Gastroesophageal sphincter (tissue), 4 donors: ENCODE data around the gene TNFAIP8. TPM values are rescaled to one million over a fixed set of nuclear protein-coding genes. Genes with fewer than 3 reads are reported as not detected.

Experiments used
- ATAC-seq: fragments of 150-250 bp; one replicate; pipeline ENCODE4 v1.9.1; 2016; ENCODE audit warnings: mild to moderate bottlenecking, moderate library complexity
- H3K27ac ChIP-seq, 4 donors: fragments of 200-600 bp; sonication (generic) in 3 of 4; 1 replicate in 3 of 4; 2 replicates in 1 of 4; pipeline ENCODE4 v1.5.1; 2016 to 2019
- H3K27me3 ChIP-seq: fragments of 200-600 bp; sonication (generic); one replicate; pipeline ENCODE4 v1.5.1; 2019
- H3K36me3 ChIP-seq, 2 donors: fragments of 200-600 bp; sonication (generic); one replicate each; pipeline ENCODE4 v1.5.1; 2019; ENCODE audit warnings: control low read depth in 1 of 2
- H3K4me1 ChIP-seq, 3 donors: fragments of 200-600 bp; sonication (generic); 1 replicate in 2 of 3; 2 replicates in 1 of 3; pipeline ENCODE4 v1.5.1; 2016 to 2019; ENCODE audit warnings: control low read depth in 2 of 3
- H3K4me3 ChIP-seq, 2 donors: fragments of 200-600 bp; sonication (generic); one replicate each; pipeline ENCODE4 v1.5.1; 2019; ENCODE audit warnings: mild to moderate bottlenecking in 1 of 2, moderate library complexity in 1 of 2
- H3K9me3 ChIP-seq, 3 donors: fragments of 200-600 bp; sonication (generic); one replicate each; pipeline ENCODE4 v1.5.1; 2017 to 2019; ENCODE audit warnings: control low read depth in 2 of 3
- CTCF ChIP-seq, 4 experiments: fragments of 200-600 bp in 2 of 4; fragments of 450-650 bp in 2 of 4; sonication (generic) in 1 of 4; IDR thresholded peaks; one replicate each; pipeline ENCODE4 v1.5.1; 2017 to 2019; ENCODE audit warnings: antibody characterized with exemption in 4 of 4, mild to moderate bottlenecking in 2 of 4, moderate library complexity in 2 of 4
- EP300 ChIP-seq: sonication (generic); formaldehyde crosslinking; IDR thresholded peaks from one replicate; pipeline ENCODE4 v1.6.1; 2017; ENCODE audit warnings: antibody characterized with exemption, mild to moderate bottlenecking
- POLR2A ChIP-seq, 2 donors: fragments of 450-650 bp; IDR thresholded peaks; one replicate each; pipeline ENCODE4 v1.6.1; 2017; ENCODE audit warnings: antibody characterized with exemption in 2 of 2, mild to moderate bottlenecking in 2 of 2, moderate library complexity in 1 of 2
- POLR2AphosphoS5 ChIP-seq: sonication (generic); formaldehyde crosslinking; IDR thresholded peaks from one replicate; pipeline ENCODE4 v1.6.1; 2017; ENCODE audit warnings: antibody characterized with exemption
- WGBS, 2 donors: methylation state at CpG; one replicate each; pipeline ENCODE4 v1.1.5; 2018; ENCODE audit warnings: low coverage in 1 of 2; 5-methylcytosine and 5-hydroxymethylcytosine counted together
- total RNA-seq, 4 donors: library from RNA; depleted of rRNA; stranded (reverse); fragments of >200 nt; gene quantifications; one replicate each; pipeline ENCODE4 v1.1.0, GENCODE V29; 2016

TNFAIP8 gene
- total RNA-seq, 4 donors from 2014 or later = 25.4 to 76.7 (median 31.6) TPM

GRCh38 chr5:119344231-119344630 lies 11.6 kb upstream of the TNFAIP8 start:
- 71% methylated on average over 2 of the region's 2 CpGs; no CpG with 5 or more reads in 1 of the 2 donors for WGBS, 2 donors
- ATAC-seq = no peak
- H3K36me3 ChIP-seq = no peaks in the 10 kb centered on the region
- H3K4me3 ChIP-seq = no peak overlapping the region
- peaks cover 0 to 18% (median 0%) of the 10 kb centered on the region in 3 donors for H3K4me1 ChIP-seq
- H3K27me3 ChIP-seq = no peaks in the 10 kb centered on the region
- TF ChIP-seq POLR2AphosphoS5 = no peak
- no peaks in the 10 kb centered on the region for H3K9me3 ChIP-seq
- no peak overlapping the region for H3K27ac ChIP-seq

- no peak for ATAC-seq
- TF ChIP-seq CTCF (IDR thresholded peaks at IDR 0.05) = no peak
- TF ChIP-seq POLR2AphosphoS5 = no peak
- no peak for TF ChIP-seq POLR2A (IDR thresholded peaks at IDR 0.05)
- TF ChIP-seq EP300 = no peak
- Histone ChIP-seq H3K27ac (no peak overlapping the region), H3K4me3 (no peak overlapping the region), H3K36me3 (no peaks in the 10 kb centered on the region), H3K4me1 (peaks cover 0 to 18% (median 0%) of the 10 kb centered on the region in 3 donors), H3K9me3 (no peaks in the 10 kb centered on the region), H3K27me3 (no peaks in the 10 kb centered on the region)
- 66 to 93% methylated on average over 2 to 3 of the region's 3 CpGs for WGBS, 2 donors
These were observed 10.0 kb upstream of the TNFAIP8 start for GRCh38 chr5:119345861-119346260.

- Histone ChIP-seq H3K9me3 (no peaks in the 10 kb centered on the region), H3K27ac (no peak overlapping the region), H3K36me3 (no peaks in the 10 kb centered on the region), H3K27me3 (no peaks in the 10 kb centered on the region), H3K4me1 (peaks cover 0 to 18% (median 0%) of the 10 kb centered on the region in 3 donors), H3K4me3 (no peak overlapping the region)
- 78 to 85% methylated on average over 2 of the region's 2 CpGs for WGBS, 2 donors
- ATAC-seq = no peak
- TF ChIP-seq POLR2AphosphoS5 = no peak
- TF ChIP-seq CTCF (IDR thresholded peaks at IDR 0.05) = no peak
- TF ChIP-seq POLR2A (IDR thresholded peaks at IDR 0.05) = no peak
- no peak for TF ChIP-seq EP300
These were observed 9.4 kb upstream of the TNFAIP8 start for GRCh38 chr5:119346394-119346793.

GRCh38 chr5:119347574-119347973 lies 8.2 kb upstream of the TNFAIP8 start:
- H3K9me3 ChIP-seq = no peaks in the 10 kb centered on the region
- no peak overlapping the region for H3K27ac ChIP-seq
- H3K4me1 ChIP-seq = peaks cover 0 to 14% (median 0%) of the 10 kb centered on the region in 3 donors
- TF ChIP-seq EP300 (no peak), POLR2AphosphoS5 (no peak), CTCF (IDR thresholded peaks at IDR 0.05) (no peak), POLR2A (IDR thresholded peaks at IDR 0.05) (no peak)
- 100% methylated on average over 1 of the region's 1 CpG; no CpG with 5 or more reads in 1 of the 2 donors for WGBS, 2 donors
- H3K4me3 ChIP-seq = no peak overlapping the region
- ATAC-seq = no peak
- no peaks in the 10 kb centered on the region for H3K27me3 ChIP-seq
- no peaks in the 10 kb centered on the region for H3K36me3 ChIP-seq

- H3K27me3 ChIP-seq = no peaks in the 10 kb centered on the region
- H3K4me1 ChIP-seq = peaks cover 0 to 10% (median 0%) of the 10 kb centered on the region in 3 donors
- H3K27ac ChIP-seq = no peak overlapping the region
- 78 to 88% methylated on average over 1 of the region's 1 CpG for WGBS, 2 donors
- TF ChIP-seq POLR2A (IDR thresholded peaks at IDR 0.05) = no peak
- TF ChIP-seq POLR2AphosphoS5 = no peak
- TF ChIP-seq CTCF (IDR thresholded peaks at IDR 0.05) = no peak
- TF ChIP-seq EP300 = no peak
- H3K36me3 ChIP-seq = no peaks in the 10 kb centered on the region
- no peaks in the 10 kb centered on the region for H3K9me3 ChIP-seq
- no peak for ATAC-seq
- H3K4me3 ChIP-seq = no peak overlapping the region
These were observed 7.8 kb upstream of the TNFAIP8 start for GRCh38 chr5:119347991-119348390.
